ENCODE data around the gene SRCIN1.

- no peak for TF ChIP-seq CTCF (IDR thresholded peaks at IDR 0.05)
- no peak for TF ChIP-seq POLR2A (IDR thresholded peaks at IDR 0.05)
These were observed 30.3 kb upstream of the SRCIN1 start for GRCh38 chr17:38636054-38636453.

Measured in breast epithelium (tissue), 3 donors.